Ovary (tissue), 3 donors: ENCODE results near the gene EYS.

ENCODE experiments used
- POLR2A ChIP-seq: fragments of 450-650 bp; IDR thresholded peaks from one replicate; pipeline ENCODE4 v1.6.1; 2017; ENCODE audit warnings: antibody characterized with exemption, mild to moderate bottlenecking, moderate library complexity
- TF ChIP-seq, protein P1 (sequence below), 3 donors: fragments of 450-650 bp in 2 of 3; fragments of 200-600 bp in 1 of 3; IDR thresholded peaks; one replicate each; pipeline versions ENCODE4 v1.5.1 to v1.8.0; 2016 to 2022; ENCODE audit warnings: antibody characterized with exemption in 3 of 3, mild to moderate bottlenecking in 1 of 3
- donor health status: DM: no; HTN: no; CAD: no.

DNA sequence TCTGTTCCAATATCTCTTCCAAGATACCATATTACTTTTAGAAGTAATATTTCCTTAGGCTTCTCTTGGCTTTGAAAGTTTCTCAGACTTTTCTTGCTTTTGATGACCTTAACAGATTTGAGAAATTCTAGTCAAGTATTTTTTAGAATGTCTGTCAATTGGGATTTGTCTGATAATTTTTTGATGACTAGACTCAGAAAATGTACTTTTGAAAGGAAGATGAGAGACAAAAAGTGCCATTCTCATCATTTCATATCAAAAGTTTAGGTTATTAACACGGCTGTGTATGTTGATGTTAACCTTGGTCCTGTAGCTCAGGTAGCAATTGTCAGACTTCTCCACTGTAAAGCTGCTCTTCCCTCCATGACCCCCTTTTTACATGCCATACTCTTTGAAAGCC, 651.5 kb downstream of the EYS start:
- TF ChIP-seq, protein P1, sequence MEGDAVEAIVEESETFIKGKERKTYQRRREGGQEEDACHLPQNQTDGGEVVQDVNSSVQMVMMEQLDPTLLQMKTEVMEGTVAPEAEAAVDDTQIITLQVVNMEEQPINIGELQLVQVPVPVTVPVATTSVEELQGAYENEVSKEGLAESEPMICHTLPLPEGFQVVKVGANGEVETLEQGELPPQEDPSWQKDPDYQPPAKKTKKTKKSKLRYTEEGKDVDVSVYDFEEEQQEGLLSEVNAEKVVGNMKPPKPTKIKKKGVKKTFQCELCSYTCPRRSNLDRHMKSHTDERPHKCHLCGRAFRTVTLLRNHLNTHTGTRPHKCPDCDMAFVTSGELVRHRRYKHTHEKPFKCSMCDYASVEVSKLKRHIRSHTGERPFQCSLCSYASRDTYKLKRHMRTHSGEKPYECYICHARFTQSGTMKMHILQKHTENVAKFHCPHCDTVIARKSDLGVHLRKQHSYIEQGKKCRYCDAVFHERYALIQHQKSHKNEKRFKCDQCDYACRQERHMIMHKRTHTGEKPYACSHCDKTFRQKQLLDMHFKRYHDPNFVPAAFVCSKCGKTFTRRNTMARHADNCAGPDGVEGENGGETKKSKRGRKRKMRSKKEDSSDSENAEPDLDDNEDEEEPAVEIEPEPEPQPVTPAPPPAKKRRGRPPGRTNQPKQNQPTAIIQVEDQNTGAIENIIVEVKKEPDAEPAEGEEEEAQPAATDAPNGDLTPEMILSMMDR (IDR thresholded peaks at IDR 0.05) = no peak
- no peak for TF ChIP-seq POLR2A
